Kidney capillary endothelial cell (primary cell): ENCODE results near the gene TCF25.
"Not testable (repeated sequence)": the region's sequence is repeated elsewhere in the genome, so short reads cannot be mapped to it uniquely, and the experiment has no call there.

Experiments
- DNase-seq: peaks from one replicate; pipeline ENCODE4 v3.0.0-alpha.2; 2018; ENCODE audit warnings: low spot score

The TCF25 gene

GRCh38 chr16:89845417-89845816 lies 28.0 kb upstream of the TCF25 start:
- DNase-seq, result no peak

- no peak for DNase-seq
These were observed 26.1 kb upstream of the TCF25 start for GRCh38 chr16:89847051-89847939.

GRCh38 chr16:89847940-89848297 lies 25.5 kb upstream of the TCF25 start:
- DNase-seq, result no peak

- DNase-seq, result no peak
These were observed 24.4 kb upstream of the TCF25 start for GRCh38 chr16:89848974-89849373.

- no peak for DNase-seq
These were observed 19.9 kb upstream of the TCF25 start for GRCh38 chr16:89853306-89853993.

- DNase-seq, result no peak
These were observed 18.0 kb upstream of the TCF25 start for GRCh38 chr16:89855301-89855945.

- DNase-seq, result no peak
These were observed 17.4 kb upstream of the TCF25 start for GRCh38 chr16:89855986-89856385.

GRCh38 chr16:89858973-89859614 lies 14.3 kb upstream of the TCF25 start:
- no peak for DNase-seq

- no peak for DNase-seq
These were observed 13.8 kb upstream of the TCF25 start for GRCh38 chr16:89859615-89860007.

GRCh38 chr16:89860747-89861304 lies 12.6 kb upstream of the TCF25 start:
- peak; percentile 48 for DNase-seq

- DNase-seq, result peak; percentile 29
These were observed 11.7 kb upstream of the TCF25 start for GRCh38 chr16:89861648-89862047.

GRCh38 chr16:89862732-89863131 lies 10.7 kb upstream of the TCF25 start:
- DNase-seq, result no peak

GRCh38 chr16:89863741-89864526 lies 9.5 kb upstream of the TCF25 start:
- DNase-seq, result peak; percentile 79

GRCh38 chr16:89864527-89864820 lies 8.9 kb upstream of the TCF25 start:
- peak; percentile 32 for DNase-seq

GRCh38 chr16:89867918-89868317 lies 5.5 kb upstream of the TCF25 start:
- DNase-seq, result no peak

GRCh38 chr16:89869911-89870310 lies 3.5 kb upstream of the TCF25 start:
- DNase-seq, result no peak

GRCh38 chr16:89870440-89870839 lies 3.0 kb upstream of the TCF25 start:
- DNase-seq, result no peak

GRCh38 chr16:89871895-89872294 lies 1.5 kb upstream of the TCF25 start:
- no peak for DNase-seq

GRCh38 chr16:89873972-89874689 lies 739 bp downstream of the TCF25 start:
- peak; percentile 90 for DNase-seq

GRCh38 chr16:89879123-89879522 lies 5.7 kb downstream of the TCF25 start:
- not testable (repeated sequence) for DNase-seq
